Transverse colon (tissue), 4 donors: ENCODE data around the gene SORL1. TPM values are rescaled to one million over a fixed set of nuclear protein-coding genes. Genes with fewer than 3 reads are reported as not detected.

Experiments used
- DNase-seq: peaks from one replicate; pipeline ENCODE4 v3.0.0-alpha.2; 2019
- H3K27ac ChIP-seq, 4 donors: fragments of 200-600 bp; sonication (generic); 2 replicates each; pipeline ENCODE4 v1.5.1; 2016 to 2018; ENCODE audit warnings: inconsistent platforms in 4 of 4
- H3K27me3 ChIP-seq: fragments of 200-600 bp; sonication (generic); 2 replicates; pipeline ENCODE4 v1.5.1; 2017; ENCODE audit warnings: inconsistent platforms
- H3K36me3 ChIP-seq, 4 donors: fragments of 200-600 bp; sonication (generic); 2 replicates each; pipeline ENCODE4 v1.5.1; 2017 to 2019; ENCODE audit warnings: inconsistent platforms in 4 of 4
- H3K4me1 ChIP-seq, 4 donors: fragments of 200-600 bp; sonication (generic); 2 replicates each; pipeline ENCODE4 v1.5.1; 2017 to 2020; ENCODE audit warnings: inconsistent platforms in 4 of 4
- H3K4me3 ChIP-seq, 4 donors: fragments of 200-600 bp; sonication (generic); 1 replicate in 1 of 4; 2 replicates in 3 of 4; pipeline versions ENCODE4 v1.5.1 to v1.6.1; 2017 to 2019; ENCODE audit warnings: inconsistent platforms in 4 of 4
- H3K9me3 ChIP-seq, 2 donors: fragments of 200-600 bp; sonication (generic); 2 replicates each; pipeline ENCODE4 v1.5.1; 2017 to 2019; ENCODE audit warnings: inconsistent platforms in 2 of 2
- EP300 ChIP-seq: sonication (generic); formaldehyde crosslinking; IDR thresholded peaks from one replicate; pipeline ENCODE4 v1.6.1; 2017; ENCODE audit warnings: antibody characterized with exemption, low read depth
- POLR2A ChIP-seq: fragments of 450-650 bp; IDR thresholded peaks from one replicate; pipeline ENCODE4 v1.6.1; 2016; ENCODE audit warnings: antibody characterized with exemption, mild to moderate bottlenecking, moderate library complexity
- POLR2AphosphoS5 ChIP-seq, 3 donors: sonication (generic); formaldehyde crosslinking; IDR thresholded peaks; one replicate each; pipeline ENCODE4 v1.6.1; 2016; ENCODE audit warnings: antibody characterized with exemption in 3 of 3
- WGBS, 2 donors: methylation state at CpG; one replicate each; pipeline ENCODE4 v1.1.5; 2018; ENCODE audit warnings: low coverage in 1 of 2; 5-methylcytosine and 5-hydroxymethylcytosine counted together
- in situ Hi-C, 4 donors: fragments of 200-750 bp; cut with MboI; loops; one replicate each; pipeline versions ENCODE4 v1.15.0 to v1.15.1; 2017; ENCODE audit warnings: low sequenced_read_pairs in 3 of 4, low pct_ligation_motif_present in 1 of 4, low pct_unique_long_range_greater_than_20kb in 1 of 4
- intact Hi-C: fragments of 100-400 bp; cut with DNase I; formaldehyde crosslinking; loops from one replicate; pipeline ENCODE4 v1.15.1; 2023; ENCODE audit warnings: low total_unique reads
- total RNA-seq, 4 donors: library from RNA; depleted of rRNA; stranded (reverse); fragments of >200 nt; gene quantifications; one replicate each; pipeline ENCODE4 v1.1.0, GENCODE V29; 2016
- TF ChIP-seq, protein P1 (sequence below), 5 experiments: fragments of 200-600 bp in 3 of 5; fragments of 450-650 bp in 2 of 5; sonication (generic) in 3 of 5; IDR thresholded peaks; 1 replicate in 2 of 5; 2 replicates in 3 of 5; pipeline ENCODE4 v1.5.1; 2016 to 2017; ENCODE audit warnings: antibody characterized with exemption in 5 of 5, inconsistent platforms in 3 of 5, mild to moderate bottlenecking in 2 of 5, moderate library complexity in 1 of 5

The SORL1 gene
- total RNA-seq, 4 donors from 2014 or later: 81.6 to 338 (median 129) TPM

DNA sequence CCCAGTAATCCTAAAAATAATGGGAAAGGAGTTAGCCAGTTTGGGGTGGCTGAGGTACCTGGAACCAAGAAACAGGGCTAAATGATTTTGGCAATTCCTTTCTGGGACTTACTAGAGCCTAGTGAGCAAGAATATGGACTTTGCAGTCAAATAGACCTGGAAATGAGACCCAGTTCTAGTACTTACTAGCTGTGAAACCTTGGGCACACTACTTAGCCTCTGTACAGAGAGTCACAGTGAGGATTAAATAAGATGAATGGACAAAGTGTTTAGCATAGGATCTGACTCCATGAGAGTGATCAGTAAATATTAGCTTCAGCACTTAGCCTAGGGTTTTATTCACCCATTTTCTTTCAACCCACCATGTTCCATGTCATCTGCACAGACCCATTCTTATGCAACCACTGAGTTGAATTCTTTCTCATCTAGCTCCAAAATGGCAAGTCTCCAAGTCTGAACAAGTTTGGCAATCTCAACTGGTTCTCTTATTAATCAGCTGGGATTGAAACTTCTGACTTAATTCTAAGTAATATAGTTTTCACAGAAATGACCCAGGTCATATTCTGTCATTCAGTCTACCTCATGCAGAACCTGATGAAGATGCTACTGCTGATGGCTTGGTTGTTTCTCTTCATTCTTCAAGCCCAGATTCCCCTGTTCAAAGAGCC, 15.0 kb upstream of the SORL1 start:
- TF ChIP-seq EP300: no peak
- TF ChIP-seq, protein P1, sequence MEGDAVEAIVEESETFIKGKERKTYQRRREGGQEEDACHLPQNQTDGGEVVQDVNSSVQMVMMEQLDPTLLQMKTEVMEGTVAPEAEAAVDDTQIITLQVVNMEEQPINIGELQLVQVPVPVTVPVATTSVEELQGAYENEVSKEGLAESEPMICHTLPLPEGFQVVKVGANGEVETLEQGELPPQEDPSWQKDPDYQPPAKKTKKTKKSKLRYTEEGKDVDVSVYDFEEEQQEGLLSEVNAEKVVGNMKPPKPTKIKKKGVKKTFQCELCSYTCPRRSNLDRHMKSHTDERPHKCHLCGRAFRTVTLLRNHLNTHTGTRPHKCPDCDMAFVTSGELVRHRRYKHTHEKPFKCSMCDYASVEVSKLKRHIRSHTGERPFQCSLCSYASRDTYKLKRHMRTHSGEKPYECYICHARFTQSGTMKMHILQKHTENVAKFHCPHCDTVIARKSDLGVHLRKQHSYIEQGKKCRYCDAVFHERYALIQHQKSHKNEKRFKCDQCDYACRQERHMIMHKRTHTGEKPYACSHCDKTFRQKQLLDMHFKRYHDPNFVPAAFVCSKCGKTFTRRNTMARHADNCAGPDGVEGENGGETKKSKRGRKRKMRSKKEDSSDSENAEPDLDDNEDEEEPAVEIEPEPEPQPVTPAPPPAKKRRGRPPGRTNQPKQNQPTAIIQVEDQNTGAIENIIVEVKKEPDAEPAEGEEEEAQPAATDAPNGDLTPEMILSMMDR (IDR thresholded peaks at IDR 0.05): no peak
- no peak for TF ChIP-seq POLR2AphosphoS5 (IDR thresholded peaks at IDR 0.05)
- no peak for TF ChIP-seq POLR2A
- Histone ChIP-seq H3K4me1 (no peaks in the 10 kb centered on the region), H3K27me3 (no peaks in the 10 kb centered on the region), H3K36me3 (no peaks in the 10 kb centered on the region), H3K9me3 (no peaks in the 10 kb centered on the region), H3K27ac (no peak overlapping the region), H3K4me3 (no peak overlapping the region)
- in situ Hi-C loops: no loop called here
- DNase-seq: no peak
- intact Hi-C loops: no loop called here

DNA sequence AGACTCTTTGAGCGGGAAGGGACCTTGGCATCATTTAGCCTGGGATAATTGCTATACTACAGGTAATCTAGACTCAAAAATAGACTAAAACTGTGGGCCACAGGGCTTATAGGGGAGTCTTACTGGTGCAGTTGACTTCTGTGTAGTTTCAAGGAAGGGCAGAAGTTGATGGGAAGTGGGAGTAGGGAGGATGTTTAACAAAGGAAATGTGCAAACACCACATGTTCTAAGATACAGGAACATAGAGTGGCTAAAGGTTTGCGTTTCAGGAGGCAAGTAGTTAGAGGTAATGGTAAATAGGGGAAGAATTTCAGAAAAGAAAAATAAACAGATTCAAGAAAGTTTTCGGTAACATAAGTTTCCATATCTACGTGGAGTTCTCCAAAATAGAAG, 14.4 kb upstream of the SORL1 start:
- in situ Hi-C loops: no loop called here
- WGBS, 2 donors: 85 to 86% methylated on average over 4 of the region's 4 CpGs

DNA sequence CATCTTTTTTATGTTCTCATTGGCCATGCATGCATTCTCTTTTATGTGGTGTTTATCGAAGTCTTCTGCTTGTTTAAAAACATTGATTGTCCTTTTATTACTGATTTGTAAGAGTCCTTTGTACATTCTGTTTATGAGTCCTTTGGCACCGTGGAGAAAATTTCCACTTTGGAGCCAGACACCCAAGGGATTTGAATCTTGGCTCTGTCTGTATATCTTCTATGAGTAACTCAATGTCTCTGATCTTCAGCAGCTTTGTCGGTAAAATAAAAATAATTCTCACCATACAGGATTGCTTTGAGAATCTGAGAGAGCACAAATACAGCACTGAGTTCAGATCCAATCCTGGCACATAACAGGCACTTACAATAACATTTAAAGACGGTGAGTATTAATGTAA, 12.8 kb upstream of the SORL1 start:
- Histone ChIP-seq H3K9me3 (no peaks in the 10 kb centered on the region), H3K4me1 (no peaks in the 10 kb centered on the region), H3K4me3 (no peak overlapping the region), H3K27me3 (no peaks in the 10 kb centered on the region), H3K36me3 (no peaks in the 10 kb centered on the region), H3K27ac (no peak overlapping the region)
- WGBS, 2 donors: 73 to 76% methylated on average over 2 to 4 of the region's 4 CpGs
- in situ Hi-C loops: no loop called here
- intact Hi-C loops: no loop called here
- TF ChIP-seq, protein P1 (IDR thresholded peaks at IDR 0.05): no peak
- TF ChIP-seq EP300: no peak
- TF ChIP-seq POLR2A: no peak
- no peak for TF ChIP-seq POLR2AphosphoS5 (IDR thresholded peaks at IDR 0.05)
- no peak for DNase-seq

More for the DNA sequence above, 14.4 kb upstream of the SORL1 start:
- Histone ChIP-seq H3K27ac (no peak overlapping the region), H3K27me3 (no peaks in the 10 kb centered on the region), H3K4me3 (no peak overlapping the region), H3K9me3 (no peaks in the 10 kb centered on the region), H3K4me1 (no peaks in the 10 kb centered on the region), H3K36me3 (no peaks in the 10 kb centered on the region)
- DNase-seq: no peak
- TF ChIP-seq, protein P1 (IDR thresholded peaks at IDR 0.05): no peak
- no peak for TF ChIP-seq POLR2A
- no peak for TF ChIP-seq EP300
- TF ChIP-seq POLR2AphosphoS5 (IDR thresholded peaks at IDR 0.05): no peak
- intact Hi-C loops: no loop called here

DNA sequence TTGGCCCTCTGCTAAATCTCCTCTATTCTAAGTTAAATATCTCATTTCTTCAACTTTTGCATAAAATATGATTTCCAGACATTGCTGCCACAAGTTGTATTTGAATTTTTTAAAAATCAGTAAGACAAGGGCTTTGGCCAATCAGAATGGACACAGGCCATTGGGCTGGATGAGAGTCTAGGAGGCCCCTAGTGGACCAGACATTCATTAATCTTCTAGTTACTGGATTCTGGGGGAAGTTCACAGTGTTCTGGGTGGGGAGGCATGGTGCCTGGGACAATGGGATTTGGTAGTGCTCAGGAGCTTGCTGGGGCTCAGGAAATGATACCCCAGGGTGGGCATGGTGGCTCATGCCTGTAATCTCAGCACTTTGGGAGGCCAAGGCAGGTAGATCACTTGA, 12.4 kb upstream of the SORL1 start:
- Histone ChIP-seq H3K27ac (no peak overlapping the region), H3K36me3 (no peaks in the 10 kb centered on the region), H3K4me3 (no peak overlapping the region), H3K27me3 (no peaks in the 10 kb centered on the region), H3K9me3 (no peaks in the 10 kb centered on the region), H3K4me1 (no peaks in the 10 kb centered on the region)
- TF ChIP-seq POLR2A (no peak), POLR2AphosphoS5 (IDR thresholded peaks at IDR 0.05) (no peak), EP300 (no peak)
- TF ChIP-seq, protein P1 (IDR thresholded peaks at IDR 0.05): no peak
- intact Hi-C loops: no loop called here
- no peak for DNase-seq
- in situ Hi-C loops: no loop called here
